K562 (cell line): ENCODE results near the gene SCN5A. TPM values are rescaled to one million over a fixed set of nuclear protein-coding genes. Genes with fewer than 3 reads are reported as not detected.

ENCODE experiments used
- CTBP1 ChIP-seq: fragments of 450-650 bp; IDR thresholded peaks from 2 replicates; pipeline ENCODE4 v1.6.1; 2016; ENCODE audit warnings: borderline replicate concordance
- IFI16 ChIP-seq: fragments of 250-450 bp; sonication (Bioruptor Pico); IDR thresholded peaks from 2 replicates; pipeline ENCODE4 v2.1.2; 2022; ENCODE audit warnings: mild to moderate bottlenecking, inconsistent platforms
- MYNN ChIP-seq, 2 experiments: sonication (generic); formaldehyde crosslinking in 1 of 2; IDR thresholded peaks; 2 replicates each; pipeline versions ENCODE4 v1.5.0 to v1.6.1; 2016 to 2020; ENCODE audit warnings: antibody characterized with exemption in 1 of 2, missing genetic modification reagents in 1 of 2
- NFIX ChIP-seq: fragments of 250-450 bp; sonication (Bioruptor Pico); IDR thresholded peaks from 2 replicates; pipeline ENCODE4 v1.4.0; 2020; ENCODE audit warnings: low read depth, mild to moderate bottlenecking, moderate library complexity
- POLR3A ChIP-seq: IDR thresholded peaks from 2 replicates; pipeline ENCODE4 v1.6.1; 2011; ENCODE audit warnings: borderline replicate concordance, mild to moderate bottlenecking, moderate library complexity; ENCODE audit not compliant: insufficient read length, insufficient read depth; ENCODE audit errors: extremely low read depth
- RNF2 ChIP-seq: sonication (generic); IDR thresholded peaks from 2 replicates; pipeline ENCODE4 v1.6.1; 2016
- THRAP3 ChIP-seq: fragments of 450-650 bp; IDR thresholded peaks from 2 replicates; pipeline ENCODE4 v1.6.1; 2016; ENCODE audit warnings: mild to moderate bottlenecking, inconsistent platforms, borderline replicate concordance
- TOE1 ChIP-seq, 2 experiments: fragments of 450-650 bp in 1 of 2; sonication (generic) in 1 of 2; formaldehyde crosslinking in 1 of 2; IDR thresholded peaks; 2 replicates each; pipeline versions ENCODE4 v1.7.1 to v1.8.0; 2016 to 2022; ENCODE audit warnings: borderline replicate concordance in 2 of 2, mild to moderate bottlenecking in 2 of 2, antibody characterized with exemption in 1 of 2, inconsistent platforms in 1 of 2, low read depth in 1 of 2, missing genetic modification reagents in 1 of 2, moderate library complexity in 1 of 2
- TSC22D4 ChIP-seq: fragments of 450-650 bp; IDR thresholded peaks from 2 replicates; pipeline ENCODE4 v1.6.1; 2016; ENCODE audit warnings: missing genetic modification characterization, missing biosample characterization, control low read depth
- ZNF324 ChIP-seq: fragments of 250-450 bp; sonication (Bioruptor Pico); IDR thresholded peaks from 2 replicates; pipeline ENCODE4 v1.4.0; 2020; ENCODE audit warnings: mild to moderate bottlenecking
- ZNF384 ChIP-seq: IDR thresholded peaks from 2 replicates; pipeline ENCODE4 v1.6.1; 2012; ENCODE audit warnings: low read depth, low read length, improper control_type of control experiment
- polyA plus RNA-seq, 8 experiments: library from polyadenylated mRNA; depleted of rRNA in 4 of 8; stranded (reverse) in 5 of 8; unstranded in 3 of 8; fragments of >200 nt; fragmentation: Nextera tagmentation in 2 of 8; fragmentation: Illumina TruSeq in 1 of 8; extraction: Ambion mirVana in 2 of 8; extraction: Trizol in 1 of 8; gene quantifications; 2 replicates each; pipeline versions ENCODE4 v1.2.1 to v1.2.3, GENCODE V29; 2011 to 2014; ENCODE audit warnings: inconsistent platforms in 1 of 8, missing spikeins in 1 of 8
- total RNA-seq, 7 experiments: library from RNA; depleted of rRNA in 6 of 7; stranded (reverse); fragments of >200 nt in 6 of 7; fragmentation: Illumina TruSeq in 2 of 7; extraction: Trizol in 2 of 7; gene quantifications; 2 replicates each; pipeline versions ENCODE4 v1.2.1 to v1.2.3, GENCODE V29; 2011 to 2021; ENCODE audit warnings: low replicate concordance in 1 of 7
- TF ChIP-seq, protein P1 (sequence below): sonication (generic); formaldehyde crosslinking; IDR thresholded peaks from 2 replicates; pipeline ENCODE4 v1.9.0; 2022; ENCODE audit warnings: mild to moderate bottlenecking, missing genetic modification reagents

SCN5A gene
- total and polyA plus RNA-seq, 9 of the 15 experiments (the other 6 are each of a cell fraction or from before 2014, with no cell fraction given): 0.07 to 1.4 (median 0.21) TPM; not detected in 2

DNA sequence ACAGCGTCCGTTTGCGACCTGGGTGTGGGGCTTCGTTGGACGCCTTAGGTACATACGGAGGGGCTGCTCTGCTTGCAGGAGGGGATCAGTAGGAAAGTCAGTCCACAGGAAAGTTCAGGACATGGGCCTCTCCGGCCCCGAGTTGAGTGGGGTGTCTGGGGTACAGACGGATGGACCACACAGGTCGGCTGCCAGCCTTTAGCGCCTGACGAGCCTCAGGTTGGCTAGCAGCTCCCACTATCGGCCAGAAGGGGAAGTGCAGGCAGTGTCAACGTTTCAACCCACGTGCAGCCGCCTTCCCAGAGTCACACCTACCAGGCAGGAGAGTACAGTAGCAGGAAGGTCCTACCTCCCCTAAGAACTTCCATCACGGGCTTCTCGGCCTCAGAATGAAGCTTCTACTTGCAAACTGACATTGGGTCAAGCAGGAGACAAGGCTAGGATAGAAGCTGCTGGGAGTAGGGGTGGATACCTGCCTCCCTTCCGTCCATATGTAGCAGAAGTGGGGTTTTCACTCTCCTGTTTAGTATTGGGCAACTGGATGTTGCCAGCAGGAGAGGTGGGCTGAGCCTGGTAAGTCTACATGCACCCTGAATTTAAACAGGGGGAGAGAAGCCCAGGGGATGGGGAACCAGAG is 1.8 kb upstream of the SCN5A start (continued):
- TF ChIP-seq ZNF384: no peak
- TF ChIP-seq TSC22D4: no peak
- peak; percentile 61 for TF ChIP-seq CTBP1
- no peak for TF ChIP-seq MYNN (IDR thresholded peaks at IDR 0.05)
- TF ChIP-seq MYNN (CRISPR knock-in tag; IDR thresholded peaks at IDR 0.05): no peak
- TF ChIP-seq POLR3A: no peak
- TF ChIP-seq, protein P1, sequence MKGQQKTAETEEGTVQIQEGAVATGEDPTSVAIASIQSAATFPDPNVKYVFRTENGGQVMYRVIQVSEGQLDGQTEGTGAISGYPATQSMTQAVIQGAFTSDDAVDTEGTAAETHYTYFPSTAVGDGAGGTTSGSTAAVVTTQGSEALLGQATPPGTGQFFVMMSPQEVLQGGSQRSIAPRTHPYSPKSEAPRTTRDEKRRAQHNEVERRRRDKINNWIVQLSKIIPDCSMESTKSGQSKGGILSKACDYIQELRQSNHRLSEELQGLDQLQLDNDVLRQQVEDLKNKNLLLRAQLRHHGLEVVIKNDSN (CRISPR knock-in tag): peak; percentile 86
- no peak for TF ChIP-seq ZNF324 (CRISPR knock-in tag)
- TF ChIP-seq NFIX (CRISPR knock-in tag): no peak
- no peak for TF ChIP-seq THRAP3
- TF ChIP-seq IFI16 (CRISPR knock-in tag): no peak
- 0 out of 2 replicates have a peak, but pooled peaks have one; percentile 16 for TF ChIP-seq TOE1 (IDR thresholded peaks at IDR 0.05; ENCODE audit: borderline replicate concordance)
- no peak for TF ChIP-seq TOE1 (CRISPR knock-in tag; IDR thresholded peaks at IDR 0.05; ENCODE audit: borderline replicate concordance, low read depth)
- TF ChIP-seq RNF2: 0 out of 2 replicates have a peak, but pooled peaks have one; percentile 58
